GM12878 (cell line): ENCODE measurements around the gene CAPZB. TPM values are rescaled to one million over a fixed set of nuclear protein-coding genes. Genes with fewer than 3 reads are reported as not detected.
A peak's percentile ranks its signal among the peaks of the same experiment; 100 is the strongest.

Source experiments
- ATAC-seq: fragments of 200-7000 bp; cut with Tn5 transposase; 3 replicates; pipeline ENCODE4 v1.9.1; 2020; ENCODE audit warnings: mild to moderate bottlenecking, moderate library complexity
- BruUV-seq: library from RNA; stranded (reverse); fragments of 400-500 nt; replicated peaks from 2 replicates; lab custom pipeline; 2021; lab: Mats Ljungman, UMichigan
- CTCF ChIA-PET: fragments of 300-600 bp; sonication (Branson Sonifier 250); formaldehyde crosslinking; extraction: SDS; loops from one replicate; lab custom pipeline; 2021; ENCODE audit warnings: inconsistent platforms; lab: Yijun Ruan, JAX
- POLR2A ChIA-PET: fragments of 350-600 bp; formaldehyde crosslinking; extraction: SDS; loops from one replicate; lab custom pipeline; 2021; ENCODE audit warnings: inconsistent platforms; lab: Charles Lee
- RAD21 ChIA-PET: fragments of 300-600 bp; sonication (Branson Sonifier 250); formaldehyde crosslinking; loops from one replicate; lab custom pipeline; 2023; ENCODE audit warnings: antibody characterized with exemption; ENCODE audit not compliant: unreplicated experiment; lab: Charles Lee
- SMC1A ChIA-PET: fragments of 300-600 bp; sonication (Branson Sonifier 250); formaldehyde crosslinking; loops from one replicate; lab custom pipeline; 2023; ENCODE audit not compliant: unreplicated experiment, uncharacterized antibody; lab: Charles Lee
- DNase-seq: peaks from one replicate; pipeline ENCODE4 v3.0.0-alpha.2; 2011; ENCODE audit warnings: low read depth, low spot score
- FAIRE-seq: peaks from 3 replicates; lab custom pipeline; 2011; peaks lifted over from hg19 to GRCh38; lab: Jason Lieb, UNC
- H2AFZ ChIP-seq: 2 replicates; pipeline ENCODE4 v1.6.0; 2011; ENCODE audit warnings: low read depth, low read length, control low read depth; ENCODE audit not compliant: control insufficient read depth
- H3K27ac ChIP-seq: 2 replicates; pipeline ENCODE4 v1.5.1; 2011; ENCODE audit warnings: control low read depth; ENCODE audit not compliant: control insufficient read depth, insufficient read depth
- H3K27me3 ChIP-seq, 2 experiments: replicated peaks in 1 of 2; 2 replicates each; pipeline versions ENCODE4 v1.6.0 to v1.6.1; 2011; ENCODE audit warnings: low read length in 1 of 2; ENCODE audit not compliant: control insufficient read depth in 2 of 2, insufficient read depth in 2 of 2
- H3K36me3 ChIP-seq, 2 experiments: 2 replicates each; pipeline ENCODE4 v1.5.1; 2011; ENCODE audit warnings: low read length in 1 of 2; ENCODE audit not compliant: control insufficient read depth in 2 of 2, insufficient read depth in 2 of 2
- H3K4me1 ChIP-seq: 2 replicates; pipeline ENCODE4 v1.6.1; 2011; ENCODE audit warnings: mild to moderate bottlenecking, low read length, moderate library complexity, mixed read lengths; ENCODE audit not compliant: control insufficient read depth, insufficient read depth
- H3K4me2 ChIP-seq: 2 replicates; pipeline ENCODE4 v1.6.0; 2011; ENCODE audit warnings: control low read depth; ENCODE audit not compliant: control insufficient read depth, insufficient read depth
- H3K4me3 ChIP-seq: fragments of 200-600 bp; sonication (generic); 2 replicates; pipeline ENCODE4 v1.5.1; 2016
- H3K79me2 ChIP-seq: 2 replicates; pipeline ENCODE4 v1.6.0; 2011; ENCODE audit warnings: low read length; ENCODE audit not compliant: control insufficient read depth, insufficient read depth
- H3K9ac ChIP-seq: 2 replicates; pipeline ENCODE4 v1.8.0; 2011; ENCODE audit warnings: low read length, control low read depth, mixed read lengths; ENCODE audit not compliant: control insufficient read depth, insufficient read depth
- H3K9me3 ChIP-seq: replicated peaks from 3 replicates; pipeline ENCODE4 v1.5.1; 2011; ENCODE audit warnings: mild to moderate bottlenecking, low read length; ENCODE audit not compliant: control insufficient read depth, insufficient read depth
- H4K20me1 ChIP-seq: 2 replicates; pipeline ENCODE4 v1.6.0; 2011; ENCODE audit not compliant: control insufficient read depth, insufficient read depth
- NRF1 ChIP-seq: conservative IDR thresholded peaks from 2 replicates; pipeline ENCODE4 v1.6.1; 2011; ENCODE audit warnings: mild to moderate bottlenecking, low read depth, low read length, improper control_type of control experiment
- POLR2A ChIP-seq: IDR thresholded peaks from 2 replicates; pipeline ENCODE4 v1.6.1; 2011; ENCODE audit warnings: low read depth, mild to moderate bottlenecking, low read length
- WGBS: methylation state at CpG from one replicate; pipeline ENCODE4 v1.1.6; 2016; ENCODE audit warnings: low lambda C conversion rate; ENCODE audit not compliant: insufficient replicate concordance, insufficient coverage; ENCODE audit errors: missing lambda C conversion rate; 5-methylcytosine and 5-hydroxymethylcytosine counted together
- in situ Hi-C: fragments of 300-500 bp; cut with MboI; formaldehyde crosslinking; loops from 9 replicates; pipeline ENCODE4 v1.14.3; 2018; ENCODE audit warnings: mixed read lengths
- intact Hi-C: fragments of 100-400 bp; cut with micrococcal nuclease; formaldehyde crosslinking; loops from one replicate; pipeline ENCODE4 v1.14.2; 2022; ENCODE audit not compliant: unreplicated experiment
- polyA plus RNA-seq, 11 experiments: library from polyadenylated mRNA; depleted of rRNA in 4 of 11; unstranded in 6 of 11; stranded (reverse) in 5 of 11; fragments of >200 nt; fragmentation: Nextera tagmentation in 4 of 11; fragmentation: Illumina TruSeq in 1 of 11; extraction: Ambion mirVana in 4 of 11; extraction: Trizol in 1 of 11; gene quantifications; 1 replicate in 1 of 11; 2 replicates in 10 of 11; pipeline versions ENCODE4 v1.2.1 to v1.2.3, GENCODE V29; 2011 to 2016; ENCODE audit warnings: inconsistent platforms in 2 of 11, missing spikeins in 2 of 11, low read depth in 1 of 11
- total RNA-seq, 4 experiments: library from RNA; depleted of rRNA in 3 of 4; stranded (reverse); fragments of >200 nt in 3 of 4; fragmentation: Illumina TruSeq in 1 of 4; extraction: Trizol in 1 of 4; gene quantifications; 2 replicates each; pipeline versions ENCODE4 v1.2.1 to v1.2.3, GENCODE V29; 2013 to 2021

CAPZB gene
- total and polyA plus RNA-seq, 10 of the 15 experiments (the other 5 are each of a cell fraction or from before 2014, with no cell fraction given): 104 to 454 (median 213) TPM

GRCh38 chr1:19372136-19372514 is 113.2 kb downstream of the CAPZB start:
- intact Hi-C loops: no loop called here
- H3K36me3 ChIP-seq: peaks cover 20 to 27% of the 10 kb centered on the region in 2 experiments
- RAD21 ChIA-PET: no interaction called here
- TF ChIP-seq NRF1: no peak
- 0 out of 2 replicates have a peak, but pooled peaks have one; percentile 21 for TF ChIP-seq POLR2A
- TF ChIP-seq, all 136 proteins: peak for 1
- Histone ChIP-seq H4K20me1 (peaks cover 4% of the 10 kb centered on the region), H3K4me3 (no peak overlapping the region), H3K9me3 (no peaks in the 10 kb centered on the region), H2AFZ (no peak overlapping the region), H3K27me3 (no peaks in the 10 kb centered on the region), H3K9ac (no peak overlapping the region), H3K79me2 (no peaks in the 10 kb centered on the region), H3K27ac (no peak overlapping the region), H3K4me1 (no peaks in the 10 kb centered on the region), H3K4me2 (no peak overlapping the region)
- ChIA-PET CTCF (no interaction called here), POLR2A (no interaction called here), SMC1A (no interaction called here)
- DNase-seq: no peak
- in situ Hi-C loops: no loop called here
- 95% methylated on average over 5 of the region's 5 CpGs for WGBS
- BruUV-seq: no TSS peak
- ATAC-seq: no peak
- no peak for FAIRE-seq

DNA sequence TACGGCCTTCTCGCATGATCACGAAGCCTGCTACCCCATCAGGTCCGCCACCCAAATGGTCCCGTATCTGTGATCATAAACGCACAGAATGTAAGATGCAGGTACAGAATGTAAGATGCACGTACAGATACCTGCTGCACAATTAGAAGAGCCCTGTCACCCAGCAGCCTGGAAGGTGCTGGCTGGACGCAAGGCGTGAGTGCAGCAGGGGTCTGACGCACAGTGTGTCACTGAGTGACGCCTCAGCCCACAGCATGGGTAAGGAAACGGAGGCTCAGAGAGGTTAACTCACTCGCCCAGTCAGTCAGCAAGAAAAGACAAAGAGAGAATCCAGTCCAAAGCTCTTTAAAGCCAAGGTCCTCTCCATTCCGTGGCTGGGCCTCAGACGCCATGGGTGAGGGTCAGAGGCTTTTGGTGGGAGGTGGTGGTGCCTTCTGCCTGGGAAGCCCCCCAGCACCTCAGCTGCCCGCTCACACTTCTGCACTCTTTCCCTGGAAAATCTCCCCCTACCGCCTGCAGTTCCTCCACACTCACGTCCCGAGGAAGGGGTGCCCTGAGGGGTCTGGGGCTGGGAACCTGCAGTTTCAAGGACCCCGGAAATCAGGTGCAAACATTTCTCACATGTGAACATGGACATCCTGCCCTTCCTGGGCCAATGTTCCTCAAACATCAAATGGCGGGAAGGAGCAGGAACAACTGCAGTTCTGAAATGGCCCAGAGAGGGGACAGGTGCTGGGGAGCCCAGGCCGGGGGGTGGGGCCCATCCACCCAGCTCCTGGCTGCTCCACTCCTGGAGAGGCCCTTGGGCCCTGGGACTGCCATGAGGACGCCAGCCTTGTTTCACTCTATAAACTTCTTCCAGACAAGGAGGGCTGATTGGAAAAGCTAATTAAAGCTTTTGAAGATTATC is 113.9 kb downstream of the CAPZB start:
- in situ Hi-C loops: no loop called here

More for the DNA sequence above, 113.9 kb downstream of the CAPZB start:
- Histone ChIP-seq H3K4me3 (no peak overlapping the region), H3K36me3 (peaks cover 19 to 27% of the 10 kb centered on the region in 2 experiments), H3K9ac (no peak overlapping the region), H3K79me2 (no peaks in the 10 kb centered on the region; the same call in 1 of the 2 replicates), H3K27me3 (no peaks in the 10 kb centered on the region), H4K20me1 (peaks cover 7% of the 10 kb centered on the region), H3K4me2 (no peak overlapping the region), H3K9me3 (no peaks in the 10 kb centered on the region), H2AFZ (no peak overlapping the region), H3K4me1 (no peaks in the 10 kb centered on the region), H3K27ac (no peak overlapping the region)
- BruUV-seq: no TSS peak
- CTCF ChIA-PET: no interaction called here
- WGBS: 91% methylated on average over 23 of the region's 23 CpGs
- no peak for ATAC-seq
- no peak for DNase-seq
- intact Hi-C loops: no loop called here
- no peak for FAIRE-seq
- RAD21 ChIA-PET: no interaction called here
- SMC1A ChIA-PET: no interaction called here
- POLR2A ChIA-PET: no interaction called here
- TF ChIP-seq NRF1: no peak
- TF ChIP-seq POLR2A: 0 out of 2 replicates have a peak, but pooled peaks have one; percentile 0
